Measurements from ENCODE around the gene ENTPD7. TPM values are rescaled to one million over a fixed set of nuclear protein-coding genes. Genes with fewer than 3 reads are reported as not detected.

Gene ENTPD7
- total and polyA plus RNA-seq, 10 of the 15 experiments (the other 5 are each of a cell fraction or from before 2014, with no cell fraction given) = 0.73 to 6.7 (median 5.2) TPM

- intact Hi-C loops (cut with micrococcal nuclease; ENCODE audit: unreplicated experiment) = no loop called here
Observed at GRCh38 chr10:99661377-99661763, 2.1 kb downstream of the ENTPD7 start.

GRCh38 chr10:99665304-99665703, 6.0 kb downstream of the ENTPD7 start:
- peak; percentile 91 for TF ChIP-seq ZNF24 (IDR thresholded peaks at IDR 0.05)
- no peak for TF ChIP-seq TAF1 (IDR thresholded peaks at IDR 0.05; ENCODE audit: borderline replicate concordance, low read depth, low read length)
- H3K27me3 ChIP-seq (replicated peaks in 1 of 2; ENCODE audit: control insufficient read depth in 2 of 2, insufficient read depth in 2 of 2, low read length in 1 of 2) = no peaks in the 10 kb centered on the region
- ChIA-PET RAD21 (ENCODE audit: unreplicated experiment) (no interaction called here), POLR2A (interaction anchor here (0.7 kb wide), 1 partner anchor 307 kb away, joined by 3 read pairs; no protein-coding TSS in a partner anchor), CTCF (no interaction called here), SMC1A (ENCODE audit: uncharacterized antibody, unreplicated experiment) (interaction anchor here (0.6 kb wide), 1 partner anchor 180 kb away, joined by 3 read pairs; no protein-coding TSS in a partner anchor)
- no peaks in the 10 kb centered on the region for H3K4me1 ChIP-seq (ENCODE audit: control insufficient read depth, insufficient read depth, low read length)
- H4K20me1 ChIP-seq (ENCODE audit: control insufficient read depth, insufficient read depth) = no peaks in the 10 kb centered on the region
- DNase-seq (ENCODE audit: low read depth, low spot score) (no peak), ATAC-seq (no peak), FAIRE-seq (no peak)
- intact Hi-C loops (cut with micrococcal nuclease; ENCODE audit: unreplicated experiment) = no loop called here
- no peak overlapping the region for H3K4me2 ChIP-seq (ENCODE audit: control insufficient read depth, insufficient read depth)
- no peaks in the 10 kb centered on the region for H3K79me2 ChIP-seq (ENCODE audit: control insufficient read depth, insufficient read depth, low read length)
- 100% methylated on average over 2 of the region's 2 CpGs for WGBS (ENCODE audit: insufficient coverage, insufficient replicate concordance, low lambda C conversion rate, missing lambda C conversion rate)
- in situ Hi-C loops (cut with MboI) = no loop called here
- H3K9me3 ChIP-seq (replicated peaks; ENCODE audit: control insufficient read depth, insufficient read depth, low read length) = no peaks in the 10 kb centered on the region
- H3K27ac ChIP-seq (ENCODE audit: control insufficient read depth, insufficient read depth) = no peak overlapping the region
- no peaks in the 10 kb centered on the region for H3K36me3 ChIP-seq (ENCODE audit: control insufficient read depth in 2 of 2, insufficient read depth in 2 of 2, low read length in 1 of 2)
- H3K4me3 ChIP-seq = no peak overlapping the region
- no TSS peak for BruUV-seq (replicated peaks)
- H2AFZ ChIP-seq (ENCODE audit: control insufficient read depth, low read depth, low read length) = no peak overlapping the region
- no peak overlapping the region for H3K9ac ChIP-seq (ENCODE audit: control insufficient read depth, insufficient read depth, low read length)

More at GRCh38 chr10:99661377-99661763, 2.1 kb downstream of the ENTPD7 start:
- Histone ChIP-seq H3K4me3 (no peak overlapping the region), H3K27me3 (replicated peaks in 1 of 2; ENCODE audit: control insufficient read depth in 2 of 2, insufficient read depth in 2 of 2, low read length in 1 of 2) (no peaks in the 10 kb centered on the region), H3K36me3 (ENCODE audit: control insufficient read depth in 2 of 2, insufficient read depth in 2 of 2, low read length in 1 of 2) (no peaks in the 10 kb centered on the region), H3K79me2 (ENCODE audit: control insufficient read depth, insufficient read depth, low read length) (no peaks in the 10 kb centered on the region; the same call in 1 of the 2 replicates), H3K9me3 (replicated peaks; ENCODE audit: control insufficient read depth, insufficient read depth, low read length) (no peaks in the 10 kb centered on the region), H3K9ac (ENCODE audit: control insufficient read depth, insufficient read depth, low read length) (no peak overlapping the region), H3K4me2 (ENCODE audit: control insufficient read depth, insufficient read depth) (no peak overlapping the region), H4K20me1 (ENCODE audit: control insufficient read depth, insufficient read depth) (no peaks in the 10 kb centered on the region), H2AFZ (ENCODE audit: control insufficient read depth, low read depth, low read length) (no peak overlapping the region), H3K4me1 (ENCODE audit: control insufficient read depth, insufficient read depth, low read length) (peaks cover 13% of the 10 kb centered on the region), H3K27ac (ENCODE audit: control insufficient read depth, insufficient read depth) (no peak overlapping the region)
- DNase-seq (ENCODE audit: low read depth, low spot score) (no peak), FAIRE-seq (no peak), ATAC-seq (no peak)
- WGBS (ENCODE audit: insufficient coverage, insufficient replicate concordance, low lambda C conversion rate, missing lambda C conversion rate) = 93% methylated on average over 6 of the region's 6 CpGs
- ChIA-PET SMC1A (ENCODE audit: uncharacterized antibody, unreplicated experiment) (interaction anchor here (1.2 to 1.4 kb wide), 2 partner anchors 39 to 49 kb away, joined by 3 read pairs; no protein-coding TSS in a partner anchor), CTCF (interaction anchor here (1.4 to 4.4 kb wide), 2 partner anchors 30 to 44 kb away, joined by 3 to 18 read pairs; no protein-coding TSS in a partner anchor), POLR2A (no interaction called here), RAD21 (ENCODE audit: unreplicated experiment) (interaction anchor here (1.3 kb wide), 1 partner anchor 225 kb away, joined by 3 read pairs; no protein-coding TSS in a partner anchor)
- TF ChIP-seq PML (IDR thresholded peaks at IDR 0.05; ENCODE audit: low read length) (no peak), BCL11A (IDR thresholded peaks at IDR 0.05; ENCODE audit: low read depth, low read length) (no peak), GATAD2B (conservative IDR thresholded peaks at IDR 0.05; ENCODE audit: low read depth) (no peak), MEF2A (IDR thresholded peaks at IDR 0.05; ENCODE audit: insufficient read depth, low read depth, low read length) (no peak), NFYB (IDR thresholded peaks at IDR 0.05; ENCODE audit: insufficient read depth, low read depth, low read length) (no peak), POLR2A (IDR thresholded peaks at IDR 0.05; ENCODE audit: low read depth, low read length) (no peak), CREM (IDR thresholded peaks at IDR 0.05; ENCODE audit: low read depth) (no peak), ZNF217 (IDR thresholded peaks at IDR 0.05) (no peak), ESRRA (IDR thresholded peaks at IDR 0.05; ENCODE audit: low read length) (no peak)
- in situ Hi-C loops (cut with MboI) = no loop called here
- BruUV-seq (replicated peaks) = no TSS peak
